GM12878 (cell line): ENCODE data around the gene TC2N. TPM values are rescaled to one million over a fixed set of nuclear protein-coding genes. Genes with fewer than 3 reads are reported as not detected.

ENCODE experiments used
- BCLAF1 ChIP-seq: fragments of 450-650 bp; IDR thresholded peaks from 2 replicates; pipeline ENCODE4 v1.6.1; 2017; ENCODE audit warnings: antibody characterized with exemption, mild to moderate bottlenecking, moderate library complexity
- IRF3 ChIP-seq: fragments of 450-650 bp; IDR thresholded peaks from 2 replicates; pipeline ENCODE4 v1.6.1; 2014; ENCODE audit warnings: mild to moderate bottlenecking
- MEF2A ChIP-seq: IDR thresholded peaks from 2 replicates; pipeline ENCODE4 v1.6.1; 2011; ENCODE audit warnings: low read depth, mild to moderate bottlenecking, low read length, moderate library complexity; ENCODE audit not compliant: insufficient read depth
- PAX8 ChIP-seq: fragments of 450-650 bp; IDR thresholded peaks from 2 replicates; pipeline ENCODE4 v1.6.1; 2017; ENCODE audit warnings: mild to moderate bottlenecking, moderate library complexity
- SMAD1 ChIP-seq: fragments of 450-650 bp; IDR thresholded peaks from 2 replicates; pipeline ENCODE4 v1.6.1; 2018; ENCODE audit warnings: mild to moderate bottlenecking, low read depth; ENCODE audit not compliant: partially characterized antibody
- SREBF2 ChIP-seq: IDR thresholded peaks from 2 replicates; pipeline ENCODE4 v1.6.1; 2012; ENCODE audit warnings: mild to moderate bottlenecking, low read length
- TCF7 ChIP-seq: IDR thresholded peaks from 2 replicates; pipeline ENCODE4 v1.6.1; 2014; ENCODE audit warnings: antibody characterized with exemption, borderline replicate concordance
- ZNF592 ChIP-seq: fragments of 450-650 bp; IDR thresholded peaks from 2 replicates; pipeline ENCODE4 v1.6.1; 2017; ENCODE audit warnings: mild to moderate bottlenecking, moderate library complexity
- polyA plus RNA-seq, 11 experiments: library from polyadenylated mRNA; depleted of rRNA in 4 of 11; unstranded in 6 of 11; stranded (reverse) in 5 of 11; fragments of >200 nt; fragmentation: Nextera tagmentation in 4 of 11; fragmentation: Illumina TruSeq in 1 of 11; extraction: Ambion mirVana in 4 of 11; extraction: Trizol in 1 of 11; gene quantifications; 1 replicate in 1 of 11; 2 replicates in 10 of 11; pipeline versions ENCODE4 v1.2.1 to v1.2.3, GENCODE V29; 2011 to 2016; ENCODE audit warnings: inconsistent platforms in 2 of 11, missing spikeins in 2 of 11, low read depth in 1 of 11
- total RNA-seq, 4 experiments: library from RNA; depleted of rRNA in 3 of 4; stranded (reverse); fragments of >200 nt in 3 of 4; fragmentation: Illumina TruSeq in 1 of 4; extraction: Trizol in 1 of 4; gene quantifications; 2 replicates each; pipeline versions ENCODE4 v1.2.1 to v1.2.3, GENCODE V29; 2013 to 2021

Gene TC2N
- total and polyA plus RNA-seq, 10 of the 15 experiments (the other 5 are each of a cell fraction or from before 2014, with no cell fraction given): 0.15 to 1.6 (median 0.35) TPM

GRCh38 chr14:91793704-91794103 is 73.6 kb downstream of the TC2N start (continued):
- TF ChIP-seq ZNF592: no peak
- no peak for TF ChIP-seq MEF2A
- no peak for TF ChIP-seq BCLAF1
- TF ChIP-seq SMAD1: no peak
- no peak for TF ChIP-seq IRF3
- no peak for TF ChIP-seq PAX8
- no peak for TF ChIP-seq SREBF2
- TF ChIP-seq TCF7: no peak
- TF ChIP-seq, all 136 proteins: peak for 0
